BLaER1 treated with 17β-estradiol and CSF1 and Interleukin-3, amounts not matched to agents 10 nM and 100 nM (cell line): ENCODE measurements around the gene CTDSPL.

Experiments used
- H3K27ac ChIP-seq, 11 experiments: shearing (Covaris generic); formaldehyde crosslinking; 2 replicates each; pipeline ENCODE4 v1.8.1; 2022
- H3K27me3 ChIP-seq, 11 experiments: shearing (Covaris generic); formaldehyde crosslinking; 2 replicates each; pipeline ENCODE4 v1.8.1; 2022
- H3K36me3 ChIP-seq, 11 experiments: shearing (Covaris generic); formaldehyde crosslinking; 2 replicates each; pipeline ENCODE4 v1.8.1; 2022
- H3K4me1 ChIP-seq, 10 experiments: shearing (Covaris generic); formaldehyde crosslinking; 2 replicates each; pipeline ENCODE4 v1.8.1; 2022
- H3K4me2 ChIP-seq, 11 experiments: shearing (Covaris generic); formaldehyde crosslinking; 2 replicates each; pipeline ENCODE4 v1.8.1; 2022
- H3K4me3 ChIP-seq, 10 experiments: shearing (Covaris generic); formaldehyde crosslinking; 2 replicates each; pipeline ENCODE4 v1.8.1; 2022
- H3K9ac ChIP-seq, 11 experiments: shearing (Covaris generic); formaldehyde crosslinking; 2 replicates each; pipeline ENCODE4 v1.8.1; 2022
- H3K9me3 ChIP-seq, 11 experiments: shearing (Covaris generic); formaldehyde crosslinking; replicated peaks in 1 of 11; 2 replicates each; pipeline ENCODE4 v1.8.1; 2022
- H4K20me1 ChIP-seq, 11 experiments: shearing (Covaris generic); formaldehyde crosslinking; 2 replicates each; pipeline ENCODE4 v1.8.1; 2022
- Cebpa-rat ChIP-seq, 11 experiments: shearing (Covaris generic); IDR thresholded peaks; 2 replicates each; pipeline ENCODE4 v1.8.1; 2022

The CTDSPL gene

GRCh38 chr3:37902674-37903073 is 41.0 kb downstream of the CTDSPL start:
- Histone ChIP-seq H3K9ac (no peak overlapping the region), H3K4me2 (peak overlapping the region in 5 of 11 experiments; percentile 8 to 64 (median 40); a peak in 10 of 22 replicates), H3K27me3 (no peaks in the 10 kb centered on the region), H3K4me1 (peaks cover 25 to 54% (median 38%) of the 10 kb centered on the region in 10 experiments), H4K20me1 (peaks cover 0 to 14% (median 0%) of the 10 kb centered on the region in 11 experiments; a peak in 1 of 22 replicates), H3K27ac (no peak overlapping the region), H3K4me3 (no peak overlapping the region), H3K36me3 (no peaks in the 10 kb centered on the region), H3K9me3 (no peaks in the 10 kb centered on the region)
- peak in 7 of 11 experiments; percentile 15 to 51 (median 46); a peak in 6 of 22 replicates for TF ChIP-seq Cebpa-rat (IDR thresholded peaks at IDR 0.05)

GRCh38 chr3:37903320-37903719 is 41.6 kb downstream of the CTDSPL start:
- Histone ChIP-seq H3K36me3 (no peaks in the 10 kb centered on the region), H3K4me1 (peaks cover 30 to 59% (median 44%) of the 10 kb centered on the region in 10 experiments), H4K20me1 (peaks cover 0 to 18% (median 0%) of the 10 kb centered on the region in 11 experiments; a peak in 1 of 22 replicates), H3K27ac (no peak overlapping the region), H3K4me2 (peak overlapping the region in 2 of 11 experiments; percentile 43 to 64; a peak in 3 of 22 replicates), H3K9ac (no peak overlapping the region), H3K4me3 (no peak overlapping the region), H3K27me3 (no peaks in the 10 kb centered on the region), H3K9me3 (no peaks in the 10 kb centered on the region)
- no peak for TF ChIP-seq Cebpa-rat (IDR thresholded peaks at IDR 0.05)

DNA sequence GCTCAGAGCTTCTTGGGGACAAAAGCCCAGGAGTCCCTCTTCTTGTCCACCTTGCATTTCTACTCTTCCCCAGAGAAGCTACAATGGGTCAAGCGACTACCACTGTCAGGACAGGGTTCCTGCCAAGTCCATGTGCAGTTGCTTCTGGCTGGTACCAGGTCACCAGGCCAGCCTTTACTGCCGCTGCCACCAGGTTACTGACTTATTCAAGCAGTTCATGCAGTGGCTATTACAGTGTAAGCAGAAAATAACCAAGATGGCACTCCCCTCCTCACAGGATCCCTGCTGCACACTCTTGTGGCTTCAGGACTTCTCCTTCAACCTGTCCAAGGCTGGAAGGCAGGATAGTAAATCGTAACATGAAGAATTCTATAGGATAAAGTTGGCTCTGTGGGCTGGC is 42.1 kb downstream of the CTDSPL start:
- no peak overlapping the region for H3K9ac ChIP-seq
- H3K36me3 ChIP-seq, result no peaks in the 10 kb centered on the region
- no peak overlapping the region for H3K4me3 ChIP-seq
- no peaks in the 10 kb centered on the region for H3K9me3 ChIP-seq
- TF ChIP-seq Cebpa-rat (IDR thresholded peaks at IDR 0.05), result no peak
- H3K27ac ChIP-seq, result no peak overlapping the region
- no peak overlapping the region for H3K4me2 ChIP-seq
- no peaks in the 10 kb centered on the region for H3K27me3 ChIP-seq
- H3K4me1 ChIP-seq, result peaks cover 30 to 59% (median 44%) of the 10 kb centered on the region in 10 experiments
- H4K20me1 ChIP-seq, result peaks cover 0 to 18% (median 0%) of the 10 kb centered on the region in 11 experiments; a peak in 1 of 22 replicates

GRCh38 chr3:37904601-37905000 is 42.9 kb downstream of the CTDSPL start:
- Histone ChIP-seq H3K9me3 (no peaks in the 10 kb centered on the region), H3K36me3 (no peaks in the 10 kb centered on the region), H3K27ac (no peak overlapping the region), H3K9ac (no peak overlapping the region), H3K4me3 (no peak overlapping the region), H3K4me1 (peaks cover 33 to 66% (median 50%) of the 10 kb centered on the region in 10 experiments), H3K27me3 (no peaks in the 10 kb centered on the region), H4K20me1 (peaks cover 0 to 18% (median 0%) of the 10 kb centered on the region in 11 experiments; a peak in 1 of 22 replicates), H3K4me2 (0 out of 22 replicates have a peak overlapping the region, but pooled peaks of 1 of the 11 experiments have one; percentile 9)
- TF ChIP-seq Cebpa-rat (IDR thresholded peaks at IDR 0.05), result no peak

DNA sequence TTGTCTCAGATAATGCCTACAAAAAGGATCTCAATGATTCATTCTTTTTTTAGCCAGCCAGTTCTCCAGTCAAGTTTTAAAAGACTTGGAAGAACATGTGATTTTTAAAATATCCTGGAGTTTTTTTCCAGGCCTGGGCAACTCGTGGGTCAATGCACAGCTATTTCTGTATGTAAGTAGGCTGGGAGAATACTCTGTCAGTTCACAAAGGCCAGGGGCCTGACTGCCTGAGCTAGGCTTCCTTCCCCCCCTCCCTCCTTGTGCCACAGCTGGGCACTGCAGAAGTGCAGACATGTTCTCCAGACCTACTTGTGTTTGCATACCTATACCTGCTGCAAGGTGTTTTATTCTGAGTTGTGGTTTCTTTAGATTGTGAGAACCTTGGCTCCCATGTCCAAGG is 43.7 kb downstream of the CTDSPL start:
- peaks cover 33 to 67% (median 51%) of the 10 kb centered on the region in 10 experiments for H3K4me1 ChIP-seq
- TF ChIP-seq Cebpa-rat (IDR thresholded peaks at IDR 0.05), result no peak
- no peaks in the 10 kb centered on the region for H3K9me3 ChIP-seq
- peaks cover 0 to 18% (median 0%) of the 10 kb centered on the region in 11 experiments; a peak in 1 of 22 replicates for H4K20me1 ChIP-seq
- H3K4me3 ChIP-seq, result no peak overlapping the region
- peak overlapping the region in 10 of 11 experiments; percentile 68 to 84 (median 82); a peak in 19 of 22 replicates for H3K4me2 ChIP-seq
- H3K27me3 ChIP-seq, result no peaks in the 10 kb centered on the region
- H3K27ac ChIP-seq, result no peak overlapping the region
- H3K36me3 ChIP-seq, result no peaks in the 10 kb centered on the region
- no peak overlapping the region for H3K9ac ChIP-seq

DNA sequence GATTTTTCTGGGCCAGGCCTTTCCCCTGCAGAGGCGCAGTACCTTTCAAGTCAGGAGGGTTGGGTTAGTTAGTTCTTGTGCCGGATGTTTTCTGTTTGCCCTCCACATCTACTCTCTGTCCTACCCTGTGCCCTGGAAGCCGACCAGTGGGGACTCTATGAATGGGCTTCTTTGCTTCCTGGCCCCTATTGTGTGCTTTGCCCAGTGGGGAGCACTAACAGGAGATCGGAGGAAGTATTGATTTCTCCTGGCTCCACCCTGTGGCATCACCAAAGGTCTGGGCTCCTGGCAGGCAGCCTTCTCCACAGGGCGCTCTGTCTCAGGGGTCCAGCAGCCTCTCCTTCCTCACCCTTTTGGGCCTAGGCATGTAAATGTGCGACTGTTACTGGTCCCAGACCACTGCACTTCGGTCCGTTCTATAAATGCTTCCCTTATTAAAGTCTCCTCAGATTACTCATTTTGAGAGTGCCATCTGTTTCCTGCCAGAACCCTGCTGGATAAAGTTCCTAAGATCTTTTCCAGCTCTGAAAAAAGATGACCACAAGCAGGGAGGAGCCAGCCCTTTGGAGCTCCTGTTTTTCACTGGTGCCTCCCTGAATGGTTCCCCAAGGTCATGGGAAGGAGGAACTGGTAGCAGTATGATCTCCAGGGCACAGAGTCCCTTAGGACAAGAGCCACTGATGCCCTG is 44.5 kb downstream of the CTDSPL start:
- Histone ChIP-seq H3K4me2 (peak overlapping the region; percentile 68 to 84 (median 81)), H4K20me1 (peaks cover 0 to 18% (median 0%) of the 10 kb centered on the region in 11 experiments; a peak in 1 of 22 replicates), H3K9me3 (no peaks in the 10 kb centered on the region), H3K27ac (peak overlapping the region in 8 of 11 experiments; percentile 26 to 66 (median 51); a peak in 13 of 22 replicates), H3K36me3 (no peaks in the 10 kb centered on the region), H3K27me3 (no peaks in the 10 kb centered on the region), H3K4me1 (peaks cover 34 to 66% (median 51%) of the 10 kb centered on the region in 10 experiments), H3K9ac (peak overlapping the region in 3 of 11 experiments; percentile 13 to 43 (median 32); a peak in 4 of 22 replicates), H3K4me3 (no peak overlapping the region)
- TF ChIP-seq Cebpa-rat (IDR thresholded peaks at IDR 0.05), result no peak

- no peaks in the 10 kb centered on the region; a peak in 1 of 22 replicates for H3K36me3 ChIP-seq
- peak overlapping the region; percentile 68 to 84 (median 81) for H3K4me2 ChIP-seq
- H4K20me1 ChIP-seq, result peaks cover 0 to 18% (median 0%) of the 10 kb centered on the region in 11 experiments; a peak in 1 of 22 replicates
- H3K4me3 ChIP-seq, result no peak overlapping the region
- H3K4me1 ChIP-seq, result peaks cover 34 to 59% (median 49%) of the 10 kb centered on the region in 10 experiments
- peak overlapping the region in 3 of 11 experiments; percentile 13 to 43 (median 32); a peak in 3 of 22 replicates for H3K9ac ChIP-seq
- TF ChIP-seq Cebpa-rat (IDR thresholded peaks at IDR 0.05), result no peak
- no peaks in the 10 kb centered on the region for H3K27me3 ChIP-seq
- peak overlapping the region in 7 of 11 experiments; percentile 26 to 66 (median 52); a peak in 12 of 22 replicates for H3K27ac ChIP-seq
- no peaks in the 10 kb centered on the region for H3K9me3 ChIP-seq
These were observed 45.1 kb downstream of the CTDSPL start for GRCh38 chr3:37906734-37907282.

- no peak for TF ChIP-seq Cebpa-rat (IDR thresholded peaks at IDR 0.05)
- peaks cover 0 to 18% (median 0%) of the 10 kb centered on the region in 11 experiments; a peak in 1 of 22 replicates for H4K20me1 ChIP-seq
- peak overlapping the region in 1 of 11 experiments; percentile 52; a peak in 2 of 22 replicates for H3K27ac ChIP-seq
These were observed 45.7 kb downstream of the CTDSPL start for GRCh38 chr3:37907371-37907770.

DNA sequence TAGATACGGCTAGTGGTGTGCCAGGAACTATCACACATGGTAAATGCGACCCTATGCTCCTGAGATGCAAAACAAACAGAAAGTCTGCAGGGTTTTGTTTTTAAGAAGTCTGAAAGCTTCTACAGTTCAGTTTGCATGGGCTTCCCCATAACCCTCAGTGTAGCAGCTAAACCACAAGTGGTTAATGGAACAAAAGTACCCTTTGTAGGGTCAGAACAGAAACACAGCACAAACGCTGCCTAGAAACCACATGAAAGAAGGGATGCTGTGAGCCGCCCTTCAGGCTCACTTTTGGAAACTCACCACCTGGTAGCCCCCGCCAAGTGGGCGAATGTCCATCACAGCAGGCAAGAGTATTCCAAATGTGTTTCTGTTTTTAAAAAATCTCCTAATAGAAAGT is 46.2 kb downstream of the CTDSPL start:
- Histone ChIP-seq H4K20me1 (peaks cover 0 to 18% (median 0%) of the 10 kb centered on the region in 11 experiments; a peak in 1 of 22 replicates), H3K9me3 (no peaks in the 10 kb centered on the region), H3K9ac (no peak overlapping the region), H3K4me1 (peaks cover 34 to 52% (median 42%) of the 10 kb centered on the region in 10 experiments), H3K27me3 (no peaks in the 10 kb centered on the region), H3K27ac (no peak overlapping the region), H3K4me2 (peak overlapping the region; percentile 59 to 84 (median 81); a peak in 21 of 22 replicates), H3K4me3 (no peak overlapping the region), H3K36me3 (no peaks in the 10 kb centered on the region; a peak in 1 of 22 replicates)
- TF ChIP-seq Cebpa-rat (IDR thresholded peaks at IDR 0.05), result no peak

More at GRCh38 chr3:37907371-37907770, 45.7 kb downstream of the CTDSPL start:
- no peak overlapping the region for H3K9ac ChIP-seq
- H3K36me3 ChIP-seq, result no peaks in the 10 kb centered on the region; a peak in 1 of 22 replicates
- peak overlapping the region; percentile 59 to 84 (median 81); a peak in 21 of 22 replicates for H3K4me2 ChIP-seq
- H3K4me1 ChIP-seq, result peaks cover 34 to 56% (median 44%) of the 10 kb centered on the region in 10 experiments
- no peak overlapping the region for H3K4me3 ChIP-seq
- no peaks in the 10 kb centered on the region for H3K27me3 ChIP-seq
- no peaks in the 10 kb centered on the region for H3K9me3 ChIP-seq
